MM.1S (cell line): ENCODE results near the gene CHRNA10.

Experiments used
- CTCF ChIP-seq: fragments of 300-600 bp; sonication (generic); IDR thresholded peaks from 2 replicates; pipeline ENCODE4 v1.5.1; 2016; ENCODE audit warnings: antibody characterized with exemption, low read length, mixed read lengths
- EZH2phosphoT487 ChIP-seq: fragments of 300-600 bp; sonication (generic); IDR thresholded peaks from 2 replicates; pipeline ENCODE4 v1.6.1; 2018; ENCODE audit warnings: antibody characterized with exemption, low read length

GRCh38 chr11:3615998-3616397, 55.2 kb downstream of the CHRNA10 start:
- TF ChIP-seq CTCF (no peak), EZH2phosphoT487 (no peak)
